Astrocyte (in vitro differentiated cells and primary cell): ENCODE data around the gene LMX1B. TPM values are rescaled to one million over a fixed set of nuclear protein-coding genes. Genes with fewer than 3 reads are reported as not detected.

Source experiments
- DNase-seq: peaks from one replicate; pipeline ENCODE4 v3.0.0-alpha.2; 2010; ENCODE audit warnings: low read depth
- FAIRE-seq: peaks from 2 replicates; lab custom pipeline; 2011; peaks lifted over from hg19 to GRCh38; lab: Jason Lieb, UNC
- H2AFZ ChIP-seq: 2 replicates; pipeline ENCODE4 v1.6.0; 2012; ENCODE audit warnings: low read depth, low read length, inconsistent platforms
- H3K27ac ChIP-seq: 2 replicates; pipeline ENCODE4 v1.5.1; 2011; ENCODE audit warnings: low read depth, low read length, inconsistent platforms
- H3K27me3 ChIP-seq: 2 replicates; pipeline ENCODE4 v1.6.0; 2011; ENCODE audit warnings: low read length, inconsistent platforms; ENCODE audit not compliant: insufficient read depth
- H3K36me3 ChIP-seq: 2 replicates; pipeline ENCODE4 v1.5.1; 2011; ENCODE audit warnings: low read length, inconsistent platforms; ENCODE audit not compliant: insufficient read depth
- H3K4me1 ChIP-seq: 2 replicates; pipeline ENCODE4 v1.5.1; 2011; ENCODE audit warnings: low read length, inconsistent platforms; ENCODE audit not compliant: insufficient read depth
- H3K4me2 ChIP-seq: 2 replicates; pipeline ENCODE4 v1.6.0; 2012; ENCODE audit warnings: low read length, inconsistent platforms
- H3K4me3 ChIP-seq: 2 replicates; pipeline ENCODE4 v1.5.1; 2011; ENCODE audit warnings: low read depth, mild to moderate bottlenecking, low read length, inconsistent platforms; ENCODE audit not compliant: insufficient read depth
- H3K79me2 ChIP-seq: 2 replicates; pipeline ENCODE4 v1.6.0; 2012; ENCODE audit warnings: mild to moderate bottlenecking, low read length, inconsistent platforms; ENCODE audit not compliant: insufficient read depth
- H3K9ac ChIP-seq: 2 replicates; pipeline ENCODE4 v1.6.0; 2012; ENCODE audit warnings: mild to moderate bottlenecking, low read length, inconsistent platforms
- H3K9me3 ChIP-seq: 2 replicates; pipeline ENCODE4 v1.5.1; 2012; ENCODE audit warnings: low read depth, mild to moderate bottlenecking, low read length, inconsistent platforms; ENCODE audit not compliant: insufficient read depth
- H4K20me1 ChIP-seq: 2 replicates; pipeline ENCODE4 v1.6.0; 2012; ENCODE audit warnings: low read length, inconsistent platforms; ENCODE audit not compliant: insufficient read depth
- H3K27ac Mint-ChIP-seq: one replicate; pipeline ENCODE4 v1.8.0; 2021; ENCODE audit warnings: mild to moderate bottlenecking, mixed read lengths; ENCODE audit not compliant: unreplicated experiment
- H3K27me3 Mint-ChIP-seq: one replicate; pipeline ENCODE4 v1.8.0; 2021; ENCODE audit warnings: low read depth, mixed read lengths; ENCODE audit not compliant: unreplicated experiment
- H3K36me3 Mint-ChIP-seq: one replicate; pipeline ENCODE4 v1.8.0; 2021; ENCODE audit warnings: low read depth, mixed read lengths; ENCODE audit not compliant: unreplicated experiment
- H3K4me1 Mint-ChIP-seq: one replicate; pipeline ENCODE4 v1.8.0; 2021; ENCODE audit warnings: low read depth, mixed read lengths; ENCODE audit not compliant: unreplicated experiment
- H3K4me3 Mint-ChIP-seq: one replicate; pipeline ENCODE4 v1.8.0; 2021; ENCODE audit warnings: mild to moderate bottlenecking, moderate library complexity, mixed read lengths; ENCODE audit not compliant: unreplicated experiment
- H3K9me3 Mint-ChIP-seq: one replicate; pipeline ENCODE4 v1.8.0; 2021; ENCODE audit warnings: mild to moderate bottlenecking, mixed read lengths; ENCODE audit not compliant: unreplicated experiment
- CTCF ChIP-seq: IDR thresholded peaks from 2 replicates; pipeline ENCODE4 v1.5.1; 2011; ENCODE audit warnings: low read depth, mild to moderate bottlenecking, inconsistent platforms, low read length, moderate library complexity; ENCODE audit not compliant: insufficient read depth
- EZH2 ChIP-seq: IDR thresholded peaks from 2 replicates; pipeline ENCODE4 v1.6.1; 2012; ENCODE audit warnings: mild to moderate bottlenecking, low read length, inconsistent platforms; ENCODE audit not compliant: insufficient read depth
- total RNA-seq: library from RNA; stranded (reverse); gene quantifications from 2 replicates; pipeline ENCODE4 v1.2.1, GENCODE V29; 2021

LMX1B gene
- total RNA-seq, 1 donor from 2014 or later, result 0.45 TPM

DNA sequence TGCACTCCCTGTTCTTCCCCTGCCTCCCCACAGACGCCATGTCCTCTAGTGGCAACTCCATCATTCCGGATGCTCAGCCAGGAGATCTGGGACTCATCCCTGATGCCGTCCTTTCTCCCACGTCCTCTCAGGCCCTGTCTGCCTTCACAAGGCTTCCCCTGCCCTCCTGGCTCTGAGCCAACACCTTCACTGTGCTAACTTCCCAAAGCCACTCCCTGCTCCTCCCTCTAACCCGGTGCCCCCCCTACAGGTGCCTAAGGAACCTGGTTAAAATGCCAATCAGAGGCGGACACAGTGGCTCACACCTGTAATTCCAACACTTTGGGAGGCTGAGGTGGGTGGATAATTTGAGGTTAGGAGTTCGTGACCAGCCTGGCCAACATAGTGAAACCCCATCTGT lies 67.6 kb downstream of the LMX1B start:
- no peak overlapping the region for H3K4me3 ChIP-seq
- H3K9me3 Mint-ChIP-seq, result peaks cover 5% of the 10 kb centered on the region
- H3K27ac Mint-ChIP-seq, result no peak overlapping the region
- H3K9me3 ChIP-seq, result no peaks in the 10 kb centered on the region
- H3K4me1 ChIP-seq, result peaks cover 4% of the 10 kb centered on the region
- H3K4me1 Mint-ChIP-seq, result peaks cover 21% of the 10 kb centered on the region
- TF ChIP-seq CTCF (no peak), EZH2 (no peak)
- H3K27ac ChIP-seq, result no peak overlapping the region
- H3K36me3 Mint-ChIP-seq, result peaks cover 4% of the 10 kb centered on the region
- peaks cover 7% of the 10 kb centered on the region for H4K20me1 ChIP-seq
- no peaks in the 10 kb centered on the region for H3K79me2 ChIP-seq
- peaks cover 71% of the 10 kb centered on the region for H3K27me3 Mint-ChIP-seq
- H3K4me3 Mint-ChIP-seq, result peak overlapping the region; percentile 1
- no peak overlapping the region for H2AFZ ChIP-seq
- H3K4me2 ChIP-seq, result no peak overlapping the region
- no peaks in the 10 kb centered on the region for H3K36me3 ChIP-seq
- H3K9ac ChIP-seq, result no peak overlapping the region
- no peak for DNase-seq
- H3K27me3 ChIP-seq, result peaks cover 70% of the 10 kb centered on the region
- FAIRE-seq, result no peak

GRCh38 chr9:126682113-126682810 lies 68.5 kb downstream of the LMX1B start:
- DNase-seq (no peak), FAIRE-seq (no peak)
- no peak overlapping the region for H3K4me3 ChIP-seq
- Mint-ChIP-seq H3K4me1 (peaks cover 18% of the 10 kb centered on the region), H3K36me3 (peaks cover 4% of the 10 kb centered on the region), H3K9me3 (peaks cover 5% of the 10 kb centered on the region), H3K4me3 (no peak overlapping the region), H3K27ac (no peak overlapping the region), H3K27me3 (peaks cover 69% of the 10 kb centered on the region)
- no peaks in the 10 kb centered on the region for H3K9me3 ChIP-seq
- H3K4me1 ChIP-seq, result peaks cover 4% of the 10 kb centered on the region
- H3K4me2 ChIP-seq, result no peak overlapping the region
- no peaks in the 10 kb centered on the region for H3K79me2 ChIP-seq
- H2AFZ ChIP-seq, result no peak overlapping the region
- no peaks in the 10 kb centered on the region for H3K36me3 ChIP-seq
- peaks cover 65% of the 10 kb centered on the region for H3K27me3 ChIP-seq
- H4K20me1 ChIP-seq, result peaks cover 4% of the 10 kb centered on the region
- no peak for TF ChIP-seq CTCF
- no peak for TF ChIP-seq EZH2
- no peak overlapping the region for H3K27ac ChIP-seq
- no peak overlapping the region for H3K9ac ChIP-seq
